ENCODE results near the gene RAB39B. TPM values are rescaled to one million over a fixed set of nuclear protein-coding genes. Genes with fewer than 3 reads are reported as not detected.
"Not testable (repeated sequence)": the region's sequence is repeated elsewhere in the genome, so short reads cannot be mapped to it uniquely, and the experiment has no call there.

The RAB39B gene
- total RNA-seq, 1 donor from 2014 or later: 8.7 TPM

- Mint-ChIP-seq H3K9me3 (peaks cover 3% of the 10 kb centered on the region), H3K4me3 (no peak overlapping the region), H3K36me3 (no peaks in the 10 kb centered on the region)
These were observed 15.6 kb upstream of the RAB39B start for GRCh38 chrX:155279873-155280272.

GRCh38 chrX:155270969-155271368, 6.7 kb upstream of the RAB39B start:
- no peak for DNase-seq (ENCODE audit: low spot score)
- Histone ChIP-seq H3K36me3 (no peaks in the 10 kb centered on the region), H3K4me2 (no peak overlapping the region), H3F3A (ENCODE audit: low read depth) (no peaks in the 10 kb centered on the region), H3K9me3 (ENCODE audit: low read depth) (peaks cover 20% of the 10 kb centered on the region), H3K4me1 (no peaks in the 10 kb centered on the region), H3K79me2 (ENCODE audit: low read depth) (no peaks in the 10 kb centered on the region), H3K4me3 (no peak overlapping the region), H3K27me3 (no peaks in the 10 kb centered on the region), H4K20me1 (ENCODE audit: low read depth) (no peaks in the 10 kb centered on the region), H3K9ac (no peak overlapping the region), H3K27ac (no peak overlapping the region), H2AFZ (replicated peaks) (no peak overlapping the region)
- Mint-ChIP-seq H3K27me3 (ENCODE audit: insufficient read depth, low read depth) (no peaks in the 10 kb centered on the region), H3K27ac (no peak overlapping the region), H3K4me1 (no peaks in the 10 kb centered on the region), H3K4me3 (no peak overlapping the region), H3K36me3 (no peaks in the 10 kb centered on the region), H3K9me3 (peaks cover 12% of the 10 kb centered on the region)
- no peak for TF ChIP-seq EZH2phosphoT487 (IDR thresholded peaks at IDR 0.05)
- no peak for TF ChIP-seq EZH2 (IDR thresholded peaks at IDR 0.05)
- no peak for TF ChIP-seq CTCF (IDR thresholded peaks at IDR 0.05)

More at GRCh38 chrX:155279873-155280272, 15.6 kb upstream of the RAB39B start:
- Histone ChIP-seq H3K9ac (no peak overlapping the region), H3K27me3 (no peaks in the 10 kb centered on the region), H3K4me2 (no peak overlapping the region), H3F3A (ENCODE audit: low read depth) (no peaks in the 10 kb centered on the region), H3K4me1 (no peaks in the 10 kb centered on the region), H4K20me1 (ENCODE audit: low read depth) (no peaks in the 10 kb centered on the region), H3K9me3 (ENCODE audit: low read depth) (peaks cover 6% of the 10 kb centered on the region), H3K4me3 (no peak overlapping the region), H3K27ac (no peak overlapping the region), H3K36me3 (no peaks in the 10 kb centered on the region), H2AFZ (replicated peaks) (no peak overlapping the region), H3K79me2 (ENCODE audit: low read depth) (no peaks in the 10 kb centered on the region)
- Mint-ChIP-seq H3K4me1 (no peaks in the 10 kb centered on the region), H3K27me3 (ENCODE audit: insufficient read depth, low read depth) (no peaks in the 10 kb centered on the region), H3K27ac (no peak overlapping the region)
- no peak for DNase-seq (ENCODE audit: low spot score)
- TF ChIP-seq EZH2phosphoT487 (IDR thresholded peaks at IDR 0.05) (no peak), EZH2 (IDR thresholded peaks at IDR 0.05) (no peak), CTCF (IDR thresholded peaks at IDR 0.05) (no peak)

- H3K36me3 ChIP-seq; H2AFZ ChIP-seq (replicated peaks); H3K4me1 ChIP-seq; H3K36me3 Mint-ChIP-seq; H3K4me1 Mint-ChIP-seq; H3K27ac Mint-ChIP-seq; H3K4me3 ChIP-seq; H3F3A ChIP-seq (ENCODE audit: low read depth); H3K4me2 ChIP-seq; H4K20me1 ChIP-seq (ENCODE audit: low read depth); H3K4me3 Mint-ChIP-seq; H3K27me3 Mint-ChIP-seq (ENCODE audit: insufficient read depth, low read depth); H3K27ac ChIP-seq; DNase-seq (ENCODE audit: low spot score); H3K9ac ChIP-seq; H3K79me2 ChIP-seq (ENCODE audit: low read depth); H3K27me3 ChIP-seq: not testable (repeated sequence)
- peaks cover 20% of the 10 kb centered on the region for H3K9me3 ChIP-seq (ENCODE audit: low read depth)
- H3K9me3 Mint-ChIP-seq: peaks cover 12% of the 10 kb centered on the region
These were observed 3.7 kb upstream of the RAB39B start for GRCh38 chrX:155267995-155268394.

- no peak overlapping the region for H3K27ac ChIP-seq
- H3F3A ChIP-seq (ENCODE audit: low read depth): no peaks in the 10 kb centered on the region
- H3K36me3 Mint-ChIP-seq: no peaks in the 10 kb centered on the region
- peaks cover 17% of the 10 kb centered on the region for H3K79me2 ChIP-seq (ENCODE audit: low read depth)
- H3K27ac Mint-ChIP-seq: no peak overlapping the region
- H4K20me1 ChIP-seq (ENCODE audit: low read depth): no peaks in the 10 kb centered on the region
- H3K4me2 ChIP-seq: no peak overlapping the region
- peaks cover 20% of the 10 kb centered on the region for H3K9me3 ChIP-seq (ENCODE audit: low read depth)
- TF ChIP-seq EZH2phosphoT487 (IDR thresholded peaks at IDR 0.05) (no peak), CTCF (IDR thresholded peaks at IDR 0.05) (no peak), EZH2 (IDR thresholded peaks at IDR 0.05) (no peak)
- H3K4me3 Mint-ChIP-seq: no peak overlapping the region
- no peaks in the 10 kb centered on the region for H3K27me3 Mint-ChIP-seq (ENCODE audit: insufficient read depth, low read depth)
- peaks cover 10% of the 10 kb centered on the region for H3K9me3 Mint-ChIP-seq
- H3K27me3 ChIP-seq: no peaks in the 10 kb centered on the region
- H3K4me3 ChIP-seq: no peak overlapping the region
- H3K4me1 Mint-ChIP-seq: peaks cover 3% of the 10 kb centered on the region
- no peak overlapping the region for H2AFZ ChIP-seq (replicated peaks)
- no peak for DNase-seq (ENCODE audit: low spot score)
- H3K36me3 ChIP-seq: no peaks in the 10 kb centered on the region
- no peak overlapping the region for H3K9ac ChIP-seq
- H3K4me1 ChIP-seq: no peaks in the 10 kb centered on the region
These were observed 2.1 kb upstream of the RAB39B start for GRCh38 chrX:155266439-155266838.

Measured in neural progenitor cell (in vitro differentiated cells).